PC-3 (cell line): ENCODE measurements around the gene PCDH1.

Experiments used
- CTCF ChIP-seq: fragments of 300-600 bp; sonication (generic); conservative IDR thresholded peaks from 2 replicates; pipeline ENCODE4 v1.5.1; 2017; ENCODE audit warnings: antibody characterized with exemption, low read depth, mild to moderate bottlenecking, low read length
- EZH2 ChIP-seq: fragments of 300-600 bp; sonication (generic); IDR thresholded peaks from one replicate; pipeline ENCODE4 v1.6.1; 2017; ENCODE audit warnings: antibody characterized with exemption, mild to moderate bottlenecking, low read length; ENCODE audit not compliant: unreplicated experiment
- EZH2phosphoT487 ChIP-seq: fragments of 300-600 bp; sonication (generic); IDR thresholded peaks from 2 replicates; pipeline ENCODE4 v1.6.1; 2018; ENCODE audit warnings: mild to moderate bottlenecking, antibody characterized with exemption, low read length, borderline replicate concordance

DNA sequence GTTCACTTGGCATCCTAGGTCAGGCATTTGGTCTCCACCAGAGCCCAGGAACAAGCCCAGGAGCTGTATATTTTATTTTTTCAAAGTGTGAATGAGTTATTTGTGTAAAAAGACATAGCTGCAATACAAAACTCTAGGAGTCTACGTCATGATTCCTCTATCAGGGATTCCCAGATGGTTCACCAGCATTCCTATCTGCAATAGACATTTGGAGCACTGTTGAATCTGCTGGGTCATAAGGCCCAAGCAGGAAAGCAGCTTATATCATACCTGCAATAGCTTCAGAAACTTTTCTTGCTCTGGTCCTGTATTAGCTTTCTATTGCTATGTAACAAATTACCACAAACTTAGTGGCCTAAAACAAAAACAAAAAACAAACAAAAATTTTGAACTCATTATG lies 28.8 kb upstream of the PCDH1 start:
- TF ChIP-seq EZH2 (no peak), CTCF (no peak), EZH2phosphoT487 (no peak)
